Fibroblast of gingiva (primary cell): Measurements from ENCODE around the gene PPP1R16B.

Source experiments
- DNase-seq: peaks from one replicate; pipeline ENCODE4 v3.0.0-alpha.2; 2011; ENCODE audit warnings: low read depth

The PPP1R16B gene

DNA sequence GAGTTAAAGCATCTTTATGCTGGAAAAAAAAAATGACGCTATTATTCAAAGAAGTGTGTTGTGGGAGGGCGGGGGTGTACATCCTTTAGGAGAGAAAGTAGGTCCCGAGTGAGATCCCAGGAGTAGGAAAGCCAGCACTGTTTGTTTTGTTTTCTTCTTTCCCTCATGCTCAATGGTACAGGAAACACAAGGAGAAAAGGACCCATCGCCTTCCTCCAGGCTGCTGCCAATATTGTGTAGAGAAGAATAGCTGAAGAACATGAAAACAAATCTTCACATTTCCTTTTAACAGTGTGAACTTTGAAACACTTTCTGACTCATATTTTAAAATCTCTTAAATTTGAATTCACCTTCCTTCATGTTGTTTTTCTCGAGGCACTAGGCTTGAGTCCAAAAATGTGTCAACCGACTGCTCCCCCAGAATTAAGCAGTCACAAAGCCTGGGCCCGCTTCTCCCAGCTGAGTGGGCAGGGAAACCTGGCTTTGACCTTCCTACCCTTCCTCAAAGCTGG is 22.3 kb downstream of the PPP1R16B start:
- no peak for DNase-seq

DNA sequence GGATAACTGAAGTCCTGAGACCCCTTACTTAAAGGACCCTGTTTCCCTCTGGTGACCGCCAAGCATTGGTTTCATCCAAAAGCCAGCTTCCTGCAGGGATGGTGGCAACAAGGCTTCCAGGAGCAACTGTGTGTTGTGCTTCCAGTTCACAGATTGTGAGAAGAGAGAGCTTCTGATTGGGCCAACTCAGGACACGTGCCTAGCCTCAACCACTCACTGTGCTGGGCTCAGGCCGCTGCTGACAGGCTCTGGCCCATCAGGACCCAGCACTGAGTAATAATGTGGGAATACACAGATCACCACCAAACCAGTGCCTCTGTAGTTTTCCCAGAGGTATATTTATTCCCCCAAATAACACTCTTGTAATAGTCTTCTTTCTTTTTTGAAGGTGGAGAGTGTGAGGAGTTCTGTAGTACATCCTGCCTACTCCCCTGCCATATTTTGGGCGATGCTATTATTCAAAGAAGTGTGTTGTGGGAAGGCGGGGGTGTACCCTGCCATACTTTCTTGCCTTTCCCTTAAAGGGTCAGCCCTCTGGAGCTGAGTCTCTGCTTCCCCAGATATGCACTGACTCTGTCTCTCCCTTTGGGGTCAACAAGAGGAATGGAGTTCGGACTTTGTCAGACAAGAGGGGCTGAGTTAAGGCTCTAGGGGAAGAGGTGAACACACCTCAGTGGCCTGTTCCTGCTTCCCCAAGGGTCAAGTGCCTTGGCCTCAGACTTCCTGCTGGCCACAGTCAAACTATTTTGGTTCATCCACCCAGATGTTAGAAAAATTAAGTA is 23.2 kb downstream of the PPP1R16B start:
- DNase-seq, result no peak

DNA sequence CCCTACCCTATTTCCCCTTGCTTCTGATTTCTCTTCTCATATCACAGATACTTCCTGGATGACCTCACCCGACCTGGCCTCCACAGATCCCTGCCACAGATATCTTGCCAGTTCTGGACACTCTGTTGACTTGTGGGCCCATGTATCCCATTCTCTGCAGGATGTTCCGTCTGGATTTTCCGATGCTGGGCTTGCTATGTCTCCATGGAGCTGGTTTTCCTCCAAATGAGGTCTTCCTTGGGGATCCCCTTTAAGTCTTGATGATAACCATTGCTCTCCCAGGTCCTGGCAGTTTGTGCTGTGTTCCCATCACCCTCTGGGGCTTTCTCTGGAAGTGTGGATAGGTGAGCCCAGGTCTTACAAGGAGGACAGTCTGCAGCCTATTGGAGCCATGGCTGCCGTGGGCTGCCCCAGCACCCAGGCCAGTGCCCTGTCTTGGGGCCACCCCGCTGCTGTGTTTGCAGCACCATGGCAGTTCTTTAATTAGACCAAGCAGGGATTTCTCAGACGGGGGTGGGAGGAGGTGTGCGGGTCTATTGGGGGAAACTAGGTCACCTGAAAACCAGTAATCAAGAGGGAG is 23.9 kb downstream of the PPP1R16B start:
- DNase-seq, result no peak

DNA sequence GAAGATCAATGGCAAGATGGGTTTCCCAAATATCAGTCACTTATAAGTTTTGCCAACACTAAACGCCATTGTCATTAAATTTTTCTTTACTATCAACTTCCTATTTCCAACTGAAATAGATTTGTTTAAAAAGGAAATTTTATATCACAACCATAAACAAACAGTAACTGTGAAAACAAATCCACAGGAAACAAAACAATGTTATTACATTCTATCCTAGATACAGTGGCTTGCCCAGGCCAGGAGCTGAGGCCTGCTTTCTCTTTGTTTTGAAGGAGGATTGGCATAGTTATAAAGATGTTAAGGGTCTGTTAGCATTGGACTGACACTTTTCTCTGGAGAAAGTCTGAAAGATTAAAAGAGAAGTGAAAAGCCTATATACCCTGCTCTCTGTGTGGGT is 24.9 kb downstream of the PPP1R16B start:
- DNase-seq, result no peak

DNA sequence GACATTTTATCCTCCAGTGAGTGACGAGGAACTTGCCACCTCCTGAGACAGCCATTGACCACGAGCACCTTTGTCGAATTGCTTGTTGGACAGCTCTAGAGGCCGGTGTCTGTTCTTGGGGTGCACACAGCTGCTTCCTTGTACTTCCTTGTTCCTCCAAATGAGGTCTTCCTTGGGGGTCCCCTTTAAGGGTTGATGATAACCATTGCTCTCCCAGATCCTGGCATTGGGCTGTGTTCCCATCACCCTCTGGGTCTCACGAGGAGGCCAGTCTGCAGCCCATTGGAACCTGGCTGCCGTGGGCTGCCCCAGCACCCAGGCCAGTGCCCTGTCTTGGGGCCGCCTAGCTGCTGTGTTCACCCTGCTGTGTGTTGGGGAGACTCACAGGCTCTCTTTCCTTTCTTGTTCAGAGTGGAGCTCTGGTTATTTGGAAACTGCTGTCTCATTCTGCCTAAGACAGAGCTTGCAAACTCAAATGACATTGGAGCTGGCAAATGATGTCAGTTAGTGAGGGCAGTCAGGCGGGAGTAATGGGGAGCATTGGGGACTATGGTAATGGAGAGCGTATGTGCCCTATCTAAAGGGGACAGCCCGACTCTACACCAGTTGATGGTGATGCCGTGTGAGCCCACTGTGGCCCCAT is 25.7 kb downstream of the PPP1R16B start:
- DNase-seq, result no peak

DNA sequence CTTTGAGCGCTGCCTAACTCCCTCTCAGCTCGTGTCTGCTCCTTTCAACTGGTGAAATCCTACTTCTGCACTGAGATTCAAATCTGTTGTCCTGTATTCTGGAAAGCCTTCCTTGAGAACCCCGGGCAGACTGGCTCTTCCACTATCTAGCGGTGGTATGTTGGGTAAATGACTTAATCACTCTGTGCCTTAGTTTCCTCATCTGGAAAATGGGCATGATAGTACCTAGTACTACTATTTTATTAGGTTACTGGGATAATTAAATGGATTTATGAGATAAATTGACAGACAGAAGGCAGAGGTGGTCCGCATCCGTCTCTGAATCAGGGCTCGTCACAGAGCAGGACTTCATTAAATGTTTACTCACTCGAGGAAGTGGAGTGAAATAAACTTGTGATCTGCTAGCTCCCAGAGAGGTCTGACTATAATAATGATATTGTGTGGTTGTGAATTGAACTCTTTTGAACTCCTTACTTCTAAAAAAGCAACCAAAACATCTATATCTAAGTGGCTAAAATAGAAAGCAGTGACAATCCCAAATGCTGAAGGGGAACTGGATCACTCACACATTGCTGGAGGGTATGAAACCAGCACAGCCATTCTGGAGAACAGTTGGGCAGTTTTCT is 26.6 kb downstream of the PPP1R16B start:
- DNase-seq, result no peak

DNA sequence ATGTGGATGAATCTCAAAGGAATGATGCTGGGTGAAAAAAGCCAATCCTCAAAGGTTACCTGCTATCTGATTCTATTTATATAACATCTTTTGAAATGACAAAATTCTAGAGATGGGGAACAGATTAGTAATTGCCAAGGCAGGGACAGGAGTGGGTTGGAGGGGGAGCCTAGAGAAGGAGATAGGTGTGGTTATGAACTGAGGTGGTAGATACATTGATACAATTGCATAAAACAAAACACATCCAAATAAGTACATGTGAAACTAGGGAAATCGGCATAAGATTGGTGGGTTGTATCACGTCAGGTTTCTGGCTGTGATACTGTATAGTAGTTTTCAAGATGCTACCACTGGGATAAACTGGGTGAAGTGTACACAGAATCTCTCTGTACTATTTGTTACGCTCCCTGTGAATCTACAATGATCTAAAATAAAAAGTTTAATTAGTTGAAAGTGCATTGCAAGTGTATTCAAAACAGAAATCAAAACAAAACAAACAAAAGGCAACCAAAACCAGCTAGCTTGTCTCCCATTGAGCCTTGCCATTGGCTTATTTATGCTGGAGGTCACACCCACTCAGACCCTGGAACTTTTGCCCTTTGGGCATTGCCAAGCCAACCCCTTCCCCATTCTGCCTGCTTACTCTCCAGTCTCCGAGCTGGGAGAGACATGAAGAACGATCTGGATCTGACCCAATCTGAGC is 27.8 kb downstream of the PPP1R16B start:
- DNase-seq, result no peak

DNA sequence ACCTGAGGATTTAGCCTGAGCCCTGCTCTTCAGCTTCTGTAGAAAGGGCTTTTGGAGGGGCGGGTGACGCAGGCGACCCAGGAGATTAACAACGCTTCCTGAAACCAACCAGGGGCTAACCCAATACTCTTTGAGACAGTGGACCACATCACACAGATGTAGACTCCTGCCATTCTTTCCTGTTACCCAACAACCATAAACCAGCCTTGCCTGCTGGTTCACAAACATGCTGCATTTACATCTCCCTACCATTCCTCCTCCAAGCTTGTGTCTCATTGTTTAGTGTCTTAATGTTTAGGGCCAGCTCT is 28.3 kb downstream of the PPP1R16B start:
- DNase-seq, result no peak

DNA sequence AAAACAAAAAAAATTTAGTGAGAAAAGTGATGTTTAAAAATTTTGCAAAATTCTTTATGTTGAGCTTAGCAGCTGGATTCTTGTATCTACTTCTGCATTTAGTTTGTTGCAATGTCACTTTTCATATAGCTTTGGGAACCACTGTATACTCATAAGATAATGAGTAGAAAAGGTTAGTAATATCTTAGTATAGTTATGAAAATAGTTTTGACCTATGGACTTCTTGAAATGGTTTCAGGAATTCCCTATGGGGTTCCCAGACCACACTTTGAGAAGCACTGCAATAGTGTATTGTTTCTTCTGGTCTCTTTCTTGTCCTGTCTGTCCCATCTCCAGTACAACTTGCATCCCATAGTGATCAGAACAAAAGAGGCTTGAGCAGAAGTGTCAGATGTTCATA is 29.4 kb downstream of the PPP1R16B start:
- no peak for DNase-seq

DNA sequence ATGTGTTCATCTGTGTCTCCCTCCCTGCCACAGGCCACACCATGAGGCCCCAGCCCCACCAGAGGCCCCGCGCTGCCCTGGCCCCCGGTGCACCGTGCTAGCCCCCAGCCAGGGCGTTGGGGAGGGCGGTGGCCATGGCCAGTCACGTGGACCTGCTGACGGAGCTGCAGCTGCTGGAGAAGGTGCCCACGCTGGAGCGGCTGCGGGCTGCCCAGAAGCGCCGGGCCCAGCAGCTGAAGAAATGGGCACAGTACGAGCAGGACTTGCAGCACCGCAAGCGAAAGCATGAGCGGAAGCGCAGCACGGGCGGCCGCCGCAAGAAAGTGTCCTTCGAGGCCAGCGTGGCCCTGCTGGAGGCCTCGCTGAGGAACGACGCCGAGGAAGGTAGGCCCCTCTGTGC is 30.3 kb downstream of the PPP1R16B start:
- DNase-seq, result no peak

DNA sequence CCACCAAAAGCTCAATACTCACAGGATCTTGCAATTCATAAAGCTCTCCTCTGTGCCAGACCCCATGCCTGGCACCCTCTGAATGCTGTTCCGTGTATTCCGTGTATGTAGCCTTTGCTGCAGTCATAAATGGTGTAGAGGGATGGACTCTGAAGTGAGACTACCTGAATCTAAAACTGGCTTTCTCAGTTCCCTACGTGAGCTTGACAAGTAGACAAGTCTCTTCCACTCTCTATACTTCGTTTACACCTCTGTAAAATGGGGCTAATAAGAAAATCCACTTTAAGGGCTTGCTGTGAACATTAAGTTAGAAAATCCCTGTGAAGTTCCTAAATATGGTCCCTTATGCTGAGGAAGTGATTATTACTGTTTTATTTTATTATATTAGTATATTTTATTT is 31.5 kb downstream of the PPP1R16B start:
- DNase-seq, result no peak

DNA sequence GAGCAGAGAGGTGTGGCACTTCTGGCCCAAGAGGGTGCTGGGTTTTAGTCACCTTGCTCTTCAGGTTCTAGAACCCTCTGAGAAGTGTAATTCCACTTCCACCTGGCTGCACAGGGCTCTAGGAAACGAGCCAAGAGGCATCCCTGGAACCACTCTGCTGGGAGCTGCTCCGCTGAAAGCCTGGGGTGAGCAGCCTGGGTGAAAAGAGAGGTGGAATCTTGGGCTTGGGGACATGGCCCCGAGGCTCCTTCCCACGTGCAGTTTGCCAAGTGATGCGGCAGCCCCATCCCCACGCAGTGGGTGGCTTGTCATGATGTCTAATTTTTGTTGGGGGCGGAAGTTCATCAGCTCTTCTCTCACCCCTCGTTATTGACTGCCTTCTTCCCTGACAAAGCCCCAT is 32.8 kb downstream of the PPP1R16B start:
- no peak for DNase-seq

DNA sequence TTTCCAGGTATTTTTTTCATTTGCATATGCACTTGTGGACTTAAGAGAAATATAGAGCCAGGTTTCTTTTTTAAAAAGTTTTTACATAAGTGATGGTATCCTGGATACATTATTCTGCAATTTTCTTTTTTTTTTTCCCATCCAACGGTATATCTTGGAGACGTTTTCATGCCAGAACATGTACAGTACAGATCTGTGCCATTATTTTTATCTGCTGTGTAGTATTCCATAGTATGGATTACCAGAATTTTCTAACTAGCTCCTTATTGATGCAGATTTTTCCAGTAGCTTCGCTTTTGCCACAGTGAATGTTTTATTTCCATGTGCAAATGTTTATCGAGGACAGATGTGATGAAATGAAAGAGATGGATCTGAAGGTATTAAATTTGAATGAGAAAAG is 34.1 kb downstream of the PPP1R16B start:
- no peak for DNase-seq

DNA sequence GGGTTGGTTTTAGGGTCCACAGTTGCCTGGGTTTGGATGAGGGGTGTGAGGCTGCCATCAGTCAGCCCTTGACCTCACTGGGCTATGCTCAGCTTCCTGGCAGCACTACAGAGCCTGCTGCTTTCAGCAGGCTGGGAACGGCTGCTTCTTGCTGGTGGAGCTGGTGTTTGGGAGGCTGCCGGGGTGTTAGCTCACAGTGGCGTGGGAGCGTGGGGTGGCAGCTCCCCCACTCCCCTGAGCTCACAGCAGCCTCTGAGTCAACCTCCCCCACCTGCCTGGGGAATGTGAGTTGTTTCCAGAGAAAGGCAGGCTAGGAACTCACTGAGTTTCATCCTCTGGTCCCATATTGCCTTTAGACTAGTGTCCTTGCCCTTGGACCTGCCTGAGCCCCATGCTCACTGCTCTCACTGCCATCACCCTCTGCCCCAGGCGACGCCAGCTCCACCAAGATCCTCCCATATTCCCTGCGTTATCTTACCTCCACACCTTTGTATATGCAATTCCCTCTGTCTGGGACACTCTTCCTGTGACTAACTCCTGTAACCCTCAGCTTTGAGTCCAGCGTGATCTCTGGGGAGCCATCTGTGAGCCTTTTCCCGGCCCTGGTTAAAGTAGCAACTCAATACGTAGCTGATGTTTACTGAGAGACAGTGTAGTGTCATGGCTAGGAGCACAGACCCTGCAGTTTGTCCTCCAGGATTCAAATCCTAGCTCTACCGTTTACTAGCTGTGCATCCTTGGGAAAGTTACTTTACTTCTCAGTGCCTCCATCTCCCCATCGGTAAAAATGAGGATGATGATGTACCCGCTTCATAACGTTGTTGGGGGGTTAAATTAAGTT is 34.8 kb downstream of the PPP1R16B start:
- no peak for DNase-seq

DNA sequence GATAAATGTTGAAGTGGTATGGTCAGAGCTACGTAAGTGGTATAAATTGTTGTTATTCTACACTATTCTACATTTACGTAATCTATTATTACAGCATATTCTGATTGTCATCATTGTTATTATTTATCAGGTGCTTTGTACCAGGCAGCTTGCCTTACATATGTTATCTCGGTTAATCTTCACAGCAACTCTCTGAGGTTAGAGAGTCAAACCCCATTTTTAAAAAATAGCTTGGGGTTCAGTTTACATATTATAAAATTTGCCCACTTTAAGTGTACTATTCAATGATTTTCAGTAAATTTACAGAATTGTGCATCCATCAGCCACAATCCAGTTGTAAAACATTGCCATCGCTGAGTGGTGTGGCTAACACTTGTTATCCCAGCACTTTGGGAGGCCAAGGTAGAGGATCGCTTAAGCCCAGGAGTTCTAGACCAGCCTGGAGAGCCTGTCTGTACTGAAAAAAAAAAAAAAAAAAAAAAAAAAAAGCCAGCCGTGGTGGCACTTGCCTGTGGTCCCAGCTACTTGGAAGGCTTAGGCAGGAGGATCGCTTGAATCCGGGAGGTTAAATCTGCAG is 35.5 kb downstream of the PPP1R16B start:
- DNase-seq, result no peak

DNA sequence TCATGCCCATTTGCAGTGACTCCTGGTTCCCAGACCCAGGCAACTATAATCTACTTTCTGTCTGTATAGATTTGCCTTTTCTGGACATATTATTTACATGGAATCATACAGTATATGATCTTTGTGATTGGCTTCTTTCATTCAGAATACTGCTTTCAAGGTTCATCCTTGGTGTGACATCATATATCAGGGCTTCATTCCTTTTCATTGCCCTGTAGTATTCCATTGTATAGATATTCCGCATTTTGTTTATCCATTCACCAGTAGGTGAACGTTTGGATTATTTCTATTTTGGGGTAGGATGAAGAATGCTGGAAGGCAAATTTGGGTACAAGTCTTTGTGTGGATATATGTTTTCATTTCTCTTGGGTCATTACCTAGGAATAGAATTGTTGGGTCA is 36.1 kb downstream of the PPP1R16B start:
- no peak for DNase-seq

DNA sequence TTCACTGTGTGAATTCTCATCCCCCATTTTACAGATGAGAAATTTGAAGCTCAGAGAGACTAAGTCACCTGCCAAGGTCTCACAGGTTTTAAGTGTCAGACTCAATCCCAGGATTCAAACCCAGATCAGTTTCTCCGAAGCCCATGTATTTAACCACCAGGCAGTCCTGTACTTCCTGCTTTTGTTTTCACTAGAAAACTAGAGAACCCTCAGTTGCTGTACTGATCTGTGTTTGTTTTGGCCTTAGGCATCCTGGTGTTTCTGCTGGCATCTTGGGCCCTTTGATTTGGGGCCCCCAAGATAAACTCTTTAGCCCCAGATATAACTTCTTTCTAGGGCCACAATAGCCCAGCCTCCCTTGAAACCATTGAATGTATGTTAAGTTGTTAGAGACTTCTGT is 36.5 kb downstream of the PPP1R16B start:
- DNase-seq, result no peak

DNA sequence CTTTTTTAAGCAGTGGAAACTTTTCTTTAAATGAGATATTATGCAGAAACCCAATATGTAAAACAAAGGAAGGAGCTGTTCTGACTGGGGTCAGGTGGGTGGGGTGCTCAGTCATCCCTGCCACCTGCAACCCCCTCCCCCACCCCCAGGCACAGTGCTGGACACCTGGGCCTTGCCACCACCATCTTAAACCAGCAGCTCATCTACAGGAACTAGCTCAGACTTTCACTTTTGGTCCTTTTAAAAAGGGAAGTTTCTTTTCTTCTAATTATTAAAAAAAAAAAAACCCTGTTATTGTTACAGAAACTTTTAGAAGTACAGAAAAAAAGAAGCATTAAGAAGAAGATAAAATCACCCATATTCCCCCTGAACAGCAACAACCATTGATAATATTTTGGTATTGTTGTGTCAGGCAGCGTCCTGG is 37.1 kb downstream of the PPP1R16B start:
- no peak for DNase-seq

DNA sequence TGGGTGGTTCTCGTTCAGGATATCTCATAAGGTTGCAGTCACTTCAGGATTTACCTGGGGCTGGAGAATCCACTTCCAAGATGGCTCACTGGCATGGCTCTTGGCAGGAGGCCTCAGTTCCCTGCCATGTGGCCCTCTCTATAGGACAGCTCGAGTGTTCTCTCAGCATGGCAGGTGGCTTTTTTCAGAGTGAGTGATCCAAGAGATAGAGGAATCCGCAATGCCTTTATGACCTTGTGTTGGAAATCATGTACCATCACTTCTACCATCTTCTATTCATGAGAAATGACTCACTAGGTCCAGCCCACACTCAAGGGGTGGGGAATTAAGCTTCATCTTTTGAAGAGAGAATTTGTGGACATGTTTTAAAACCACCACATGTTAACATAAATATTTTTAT is 37.8 kb downstream of the PPP1R16B start:
- no peak for DNase-seq

DNA sequence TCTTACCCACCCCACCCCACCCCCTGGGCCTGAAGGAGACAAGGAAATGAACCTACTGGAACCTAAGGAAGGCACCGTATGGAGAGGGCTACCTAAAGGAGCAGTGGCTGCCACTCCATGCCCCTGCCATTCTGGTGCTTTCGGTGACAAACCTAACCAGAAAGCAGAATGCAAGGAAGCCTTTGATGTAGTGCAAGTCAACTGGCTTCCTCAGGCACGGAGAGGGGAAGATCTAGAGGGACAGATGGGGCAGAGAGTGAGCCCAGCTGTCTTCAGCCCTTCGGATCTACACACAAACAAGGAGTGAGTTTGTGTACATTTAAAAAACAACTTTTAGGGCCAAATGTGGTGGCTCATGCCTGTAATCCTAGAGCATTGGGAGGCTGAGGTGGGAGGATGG is 39.5 kb downstream of the PPP1R16B start:
- DNase-seq, result no peak

DNA sequence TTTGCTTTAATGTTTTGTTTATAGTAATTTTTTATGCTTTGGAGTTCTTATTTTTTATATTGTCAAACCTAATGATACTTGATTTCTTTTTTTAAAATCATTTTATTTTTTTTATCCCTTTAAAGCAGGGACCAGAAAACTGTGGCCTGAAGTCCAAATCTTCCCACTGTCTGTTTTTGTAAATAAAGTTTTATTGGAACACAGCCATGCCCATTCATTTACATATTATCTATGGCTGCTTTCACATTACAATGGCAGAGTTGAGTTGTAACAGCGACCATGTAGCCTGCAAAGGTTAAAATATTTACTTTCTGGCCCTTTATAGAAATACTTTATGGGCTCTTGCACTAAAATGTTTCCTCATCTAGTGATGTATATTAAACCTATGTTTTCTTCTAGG is 42.3 kb downstream of the PPP1R16B start:
- no peak for DNase-seq
